K562 (cell line): Measurements from ENCODE around the gene SURF4. TPM values are rescaled to one million over a fixed set of nuclear protein-coding genes. Genes with fewer than 3 reads are reported as not detected.
A peak's percentile ranks its signal among the peaks of the same experiment; 100 is the strongest.

Experiments
- ATF7 ChIP-seq: fragments of 450-650 bp; IDR thresholded peaks from 2 replicates; pipeline ENCODE4 v1.7.1; 2014; ENCODE audit warnings: mild to moderate bottlenecking, moderate library complexity
- FOXK1 ChIP-seq: sonication (generic); formaldehyde crosslinking; IDR thresholded peaks from 2 replicates; pipeline ENCODE4 v1.8.0; 2022; ENCODE audit warnings: missing genetic modification reagents, mild to moderate bottlenecking, borderline replicate concordance
- HDAC1 ChIP-seq, 2 experiments: fragments of 450-650 bp; IDR thresholded peaks; 2 replicates each; pipeline ENCODE4 v1.6.1; 2016 to 2017; ENCODE audit warnings: inconsistent platforms in 1 of 2, mild to moderate bottlenecking in 1 of 2, moderate library complexity in 1 of 2
- HDAC8 ChIP-seq: fragments of 450-650 bp; IDR thresholded peaks from 2 replicates; pipeline ENCODE4 v1.6.1; 2016; ENCODE audit warnings: mild to moderate bottlenecking, missing genetic modification characterization, moderate library complexity, missing compliant biosample characterization
- JUN ChIP-seq, 2 experiments: sonication (generic) in 1 of 2; formaldehyde crosslinking in 1 of 2; IDR thresholded peaks; 2 replicates each; pipeline versions ENCODE4 v1.6.1 to v1.8.0; 2012 to 2022; ENCODE audit warnings: borderline replicate concordance in 2 of 2, mild to moderate bottlenecking in 2 of 2, improper control_type of control experiment in 1 of 2, low read depth in 1 of 2, low read length in 1 of 2, missing genetic modification reagents in 1 of 2
- MXI1 ChIP-seq: IDR thresholded peaks from 2 replicates; pipeline ENCODE4 v1.6.1; 2011; ENCODE audit warnings: low read depth, mild to moderate bottlenecking, improper control_type of control experiment, low read length
- NEUROD1 ChIP-seq: fragments of 150-350 bp; IDR thresholded peaks from 2 replicates; pipeline ENCODE4 v1.6.1; 2014; ENCODE audit warnings: borderline replicate concordance, low read length, low read depth; ENCODE audit not compliant: partially characterized antibody
- PHF21A ChIP-seq: fragments of 450-650 bp; IDR thresholded peaks from 2 replicates; pipeline ENCODE4 v1.6.1; 2017; ENCODE audit warnings: low read depth, borderline replicate concordance
- POLR2B ChIP-seq: fragments of 450-650 bp; IDR thresholded peaks from 2 replicates; pipeline ENCODE4 v1.6.1; 2018; ENCODE audit warnings: low read depth; ENCODE audit not compliant: partially characterized antibody
- RB1 ChIP-seq: fragments of 450-650 bp; IDR thresholded peaks from 2 replicates; pipeline ENCODE4 v1.6.1; 2017; ENCODE audit warnings: low read depth, mild to moderate bottlenecking
- RUNX1 ChIP-seq: sonication (generic); IDR thresholded peaks from 2 replicates; pipeline ENCODE4 v1.6.1; 2016; ENCODE audit warnings: antibody characterized with exemption, low read depth
- SMAD1 ChIP-seq: fragments of 150-350 bp; IDR thresholded peaks from 2 replicates; pipeline ENCODE4 v1.6.1; 2014; ENCODE audit warnings: low read length, low read depth; ENCODE audit not compliant: partially characterized antibody
- SMARCC2 ChIP-seq: fragments of 450-650 bp; IDR thresholded peaks from 2 replicates; pipeline ENCODE4 v1.6.1; 2017; ENCODE audit warnings: antibody characterized with exemption, moderate library complexity, mild to moderate bottlenecking, low read depth
- SP1 ChIP-seq: sonication (generic); formaldehyde crosslinking; IDR thresholded peaks from 2 replicates; pipeline ENCODE4 v1.8.1; 2022; ENCODE audit warnings: mild to moderate bottlenecking, missing genetic modification reagents
- SREBF2 ChIP-seq: sonication (generic); formaldehyde crosslinking; IDR thresholded peaks from 2 replicates; pipeline ENCODE4 v1.4.0; 2020; ENCODE audit warnings: mild to moderate bottlenecking, missing genetic modification reagents
- ZBTB17 ChIP-seq: fragments of 450-650 bp; formaldehyde crosslinking; IDR thresholded peaks from 2 replicates; pipeline ENCODE4 v1.4.0; 2020; ENCODE audit warnings: mild to moderate bottlenecking
- ZFP36 ChIP-seq: fragments of 150-350 bp; IDR thresholded peaks from 2 replicates; pipeline ENCODE4 v1.6.1; 2018; ENCODE audit warnings: low read length, low read depth; ENCODE audit not compliant: partially characterized antibody
- ZNF311 ChIP-seq: fragments of 250-450 bp; sonication (Bioruptor Pico); IDR thresholded peaks from 2 replicates; pipeline ENCODE4 v1.4.0; 2020; ENCODE audit warnings: mild to moderate bottlenecking, moderate library complexity
- ZNF445 ChIP-seq: fragments of 250-450 bp; sonication (Bioruptor Pico); IDR thresholded peaks from 2 replicates; pipeline ENCODE4 v1.4.0; 2020; ENCODE audit warnings: low read depth, mild to moderate bottlenecking, moderate library complexity
- polyA plus RNA-seq, 8 experiments: library from polyadenylated mRNA; depleted of rRNA in 4 of 8; stranded (reverse) in 5 of 8; unstranded in 3 of 8; fragments of >200 nt; fragmentation: Nextera tagmentation in 2 of 8; fragmentation: Illumina TruSeq in 1 of 8; extraction: Ambion mirVana in 2 of 8; extraction: Trizol in 1 of 8; gene quantifications; 2 replicates each; pipeline versions ENCODE4 v1.2.1 to v1.2.3, GENCODE V29; 2011 to 2014; ENCODE audit warnings: inconsistent platforms in 1 of 8, missing spikeins in 1 of 8
- total RNA-seq, 7 experiments: library from RNA; depleted of rRNA in 6 of 7; stranded (reverse); fragments of >200 nt in 6 of 7; fragmentation: Illumina TruSeq in 2 of 7; extraction: Trizol in 2 of 7; gene quantifications; 2 replicates each; pipeline versions ENCODE4 v1.2.1 to v1.2.3, GENCODE V29; 2011 to 2021; ENCODE audit warnings: low replicate concordance in 1 of 7
- TF ChIP-seq, protein P1 (sequence below): sonication (generic); formaldehyde crosslinking; IDR thresholded peaks from 2 replicates; pipeline ENCODE4 v1.8.0; 2022; ENCODE audit warnings: mild to moderate bottlenecking, missing genetic modification reagents
- TF ChIP-seq, protein P2 (sequence below), 2 experiments: fragments of 250-450 bp in 1 of 2; fragments of 450-650 bp in 1 of 2; sonication (Bioruptor Pico) in 1 of 2; IDR thresholded peaks; 2 replicates each; pipeline versions ENCODE4 v1.6.1 to v1.8.0; 2016 to 2021; ENCODE audit warnings: mild to moderate bottlenecking in 2 of 2, moderate library complexity in 2 of 2, missing compliant biosample characterization in 1 of 2, missing genetic modification characterization in 1 of 2
- TF ChIP-seq, protein P3 (sequence below): fragments of 450-650 bp; formaldehyde crosslinking; IDR thresholded peaks from 2 replicates; pipeline ENCODE4 v1.4.0; 2022; ENCODE audit warnings: missing genetic modification characterization
- TF ChIP-seq, protein P4 (sequence below): fragments of 250-450 bp; sonication (Bioruptor Pico); IDR thresholded peaks from 2 replicates; pipeline ENCODE4 v1.8.0; 2022; ENCODE audit warnings: moderate library complexity, mild to moderate bottlenecking, inconsistent platforms

The SURF4 gene
- total and polyA plus RNA-seq, 9 of the 15 experiments (the other 6 are each of a cell fraction or from before 2014, with no cell fraction given), result 8.4 to 176 (median 130) TPM

DNA sequence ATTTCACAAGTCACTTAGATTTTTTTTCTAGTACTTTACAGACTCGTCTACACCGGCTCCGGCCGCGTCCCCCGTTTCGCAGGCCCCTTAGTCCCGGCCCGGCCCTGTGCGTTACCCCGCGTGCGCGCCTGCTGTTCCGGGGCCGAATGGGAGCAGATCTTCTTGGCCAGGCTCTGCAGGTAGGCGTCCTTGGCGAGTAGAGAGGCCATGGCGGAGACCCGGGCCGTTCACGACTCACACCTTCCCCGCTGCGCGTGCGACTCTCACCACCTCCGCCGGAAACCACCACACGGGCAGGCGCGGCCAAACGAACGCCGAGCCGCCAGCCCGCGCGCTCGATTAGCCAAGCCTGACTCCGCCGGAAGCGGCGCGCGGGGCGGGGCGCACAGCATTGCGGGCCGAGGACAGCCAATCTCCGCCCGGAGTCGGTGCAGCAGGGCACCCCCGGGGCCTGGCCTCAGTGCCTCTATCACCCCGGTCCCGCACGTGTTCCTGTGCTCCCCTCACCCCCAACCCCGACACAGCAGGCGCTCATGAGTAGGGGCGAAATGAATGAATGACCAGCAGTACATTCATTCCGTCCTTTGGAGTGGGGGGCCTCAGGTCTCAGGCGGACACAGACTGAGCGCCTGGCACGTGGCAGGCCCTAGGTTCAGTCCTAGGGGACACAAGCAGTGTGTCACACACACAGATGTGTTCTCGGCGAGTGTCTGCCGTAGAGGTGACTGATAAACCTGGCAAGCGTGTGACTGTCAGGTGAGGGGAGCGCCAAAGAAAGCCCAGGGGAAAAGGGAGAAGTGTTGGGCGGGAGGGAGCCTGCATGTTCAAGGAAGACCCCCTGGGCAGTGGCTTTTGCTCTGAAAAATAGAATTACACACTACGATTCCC lies 39.7 kb downstream of the SURF4 start, which contains the start of gene SURF6 (continued):
- TF ChIP-seq, protein P1, sequence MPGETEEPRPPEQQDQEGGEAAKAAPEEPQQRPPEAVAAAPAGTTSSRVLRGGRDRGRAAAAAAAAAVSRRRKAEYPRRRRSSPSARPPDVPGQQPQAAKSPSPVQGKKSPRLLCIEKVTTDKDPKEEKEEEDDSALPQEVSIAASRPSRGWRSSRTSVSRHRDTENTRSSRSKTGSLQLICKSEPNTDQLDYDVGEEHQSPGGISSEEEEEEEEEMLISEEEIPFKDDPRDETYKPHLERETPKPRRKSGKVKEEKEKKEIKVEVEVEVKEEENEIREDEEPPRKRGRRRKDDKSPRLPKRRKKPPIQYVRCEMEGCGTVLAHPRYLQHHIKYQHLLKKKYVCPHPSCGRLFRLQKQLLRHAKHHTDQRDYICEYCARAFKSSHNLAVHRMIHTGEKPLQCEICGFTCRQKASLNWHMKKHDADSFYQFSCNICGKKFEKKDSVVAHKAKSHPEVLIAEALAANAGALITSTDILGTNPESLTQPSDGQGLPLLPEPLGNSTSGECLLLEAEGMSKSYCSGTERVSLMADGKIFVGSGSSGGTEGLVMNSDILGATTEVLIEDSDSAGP (CRISPR knock-in tag), result peak; percentile 39; the same call in 1 of the 2 replicates
- TF ChIP-seq SMAD1 (peak; percentile 39), HDAC8 (tag) (no peak), HDAC1 (IDR thresholded peaks at IDR 0.05) (peak in 1 of 2 experiments; percentile 89; a peak in 2 of 4 replicates), MXI1 (peak; percentile 83), SP1 (CRISPR knock-in tag) (peak; percentile 90), NEUROD1 (peak; percentile 78), ZFP36 (peak; percentile 20), FOXK1 (CRISPR knock-in tag) (peak; percentile 41; the same call in 1 of the 2 replicates), SMARCC2 (no peak), ZNF311 (CRISPR knock-in tag) (no peak), ZNF445 (CRISPR knock-in tag) (0 out of 2 replicates have a peak, but pooled peaks have one; percentile 57), ZBTB17 (peak; percentile 100), ATF7 (peak; percentile 65), PHF21A (peak; percentile 83; the same call in 1 of the 2 replicates), RUNX1 (0 out of 2 replicates have a peak, but pooled peaks have one; percentile 14), POLR2B (peak; percentile 67), JUN (IDR thresholded peaks at IDR 0.05; ENCODE audit: borderline replicate concordance, low read depth, low read length) (peak; percentile 73), JUN (CRISPR knock-in tag; IDR thresholded peaks at IDR 0.05; ENCODE audit: borderline replicate concordance) (no peak; the same call in 1 of the 2 replicates), RB1 (peak; percentile 99), SREBF2 (CRISPR knock-in tag) (0 out of 2 replicates have a peak, but pooled peaks have one; percentile 51)
- TF ChIP-seq, protein P2, sequence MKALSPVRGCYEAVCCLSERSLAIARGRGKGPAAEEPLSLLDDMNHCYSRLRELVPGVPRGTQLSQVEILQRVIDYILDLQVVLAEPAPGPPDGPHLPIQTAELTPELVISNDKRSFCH (CRISPR knock-in tag; IDR thresholded peaks at IDR 0.05), result no peak
- TF ChIP-seq, protein P2 (tag; IDR thresholded peaks at IDR 0.05), result 0 out of 2 replicates have a peak, but pooled peaks have one; percentile 37
- TF ChIP-seq, protein P3, sequence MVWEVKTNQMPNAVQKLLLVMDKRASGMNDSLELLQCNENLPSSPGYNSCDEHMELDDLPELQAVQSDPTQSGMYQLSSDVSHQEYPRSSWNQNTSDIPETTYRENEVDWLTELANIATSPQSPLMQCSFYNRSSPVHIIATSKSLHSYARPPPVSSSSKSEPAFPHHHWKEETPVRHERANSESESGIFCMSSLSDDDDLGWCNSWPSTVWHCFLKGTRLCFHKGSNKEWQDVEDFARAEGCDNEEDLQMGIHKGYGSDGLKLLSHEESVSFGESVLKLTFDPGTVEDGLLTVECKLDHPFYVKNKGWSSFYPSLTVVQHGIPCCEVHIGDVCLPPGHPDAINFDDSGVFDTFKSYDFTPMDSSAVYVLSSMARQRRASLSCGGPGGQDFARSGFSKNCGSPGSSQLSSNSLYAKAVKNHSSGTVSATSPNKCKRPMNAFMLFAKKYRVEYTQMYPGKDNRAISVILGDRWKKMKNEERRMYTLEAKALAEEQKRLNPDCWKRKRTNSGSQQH (CRISPR knock-in tag), result no peak
- TF ChIP-seq, protein P4, sequence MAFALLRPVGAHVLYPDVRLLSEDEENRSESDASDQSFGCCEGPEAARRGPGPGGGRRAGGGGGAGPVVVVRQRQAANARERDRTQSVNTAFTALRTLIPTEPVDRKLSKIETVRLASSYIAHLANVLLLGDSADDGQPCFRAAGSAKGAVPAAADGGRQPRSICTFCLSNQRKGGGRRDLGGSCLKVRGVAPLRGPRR (CRISPR knock-in tag), result peak; percentile 33; the same call in 1 of the 2 replicates
